GM19324 (cell line): ENCODE data around the gene FIGLA.
"Not testable (repeated sequence)": the region's sequence is repeated elsewhere in the genome, so short reads cannot be mapped to it uniquely, and the experiment has no call there.

Experiments used
- ATAC-seq: cut with Tn5 transposase; IDR thresholded peaks from one replicate; pipeline ENCODE4 v1.9.1; 2021; ENCODE audit warnings: mild to moderate bottlenecking, moderate library complexity; ENCODE audit not compliant: unreplicated experiment, low FRiP score

FIGLA gene

GRCh38 chr2:70808983-70809958 is 18.8 kb upstream of the FIGLA start:
- no peak for ATAC-seq

DNA sequence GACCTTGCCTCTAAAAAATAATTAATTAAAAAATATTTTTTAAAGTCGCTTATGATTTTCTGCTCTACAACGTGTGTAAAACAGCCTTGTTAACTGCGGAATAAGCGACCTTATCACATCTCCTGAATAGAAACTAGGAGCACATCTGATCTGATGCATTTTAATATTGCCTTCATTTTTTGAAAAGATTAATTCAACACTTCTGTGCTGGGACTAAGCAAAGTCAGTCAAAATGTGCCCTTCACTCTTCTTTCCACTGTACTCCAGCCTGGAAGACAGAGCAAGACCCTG is 17.3 kb upstream of the FIGLA start:
- ATAC-seq = no peak

GRCh38 chr2:70807102-70807827 is 16.8 kb upstream of the FIGLA start:
- ATAC-seq = no peak

DNA sequence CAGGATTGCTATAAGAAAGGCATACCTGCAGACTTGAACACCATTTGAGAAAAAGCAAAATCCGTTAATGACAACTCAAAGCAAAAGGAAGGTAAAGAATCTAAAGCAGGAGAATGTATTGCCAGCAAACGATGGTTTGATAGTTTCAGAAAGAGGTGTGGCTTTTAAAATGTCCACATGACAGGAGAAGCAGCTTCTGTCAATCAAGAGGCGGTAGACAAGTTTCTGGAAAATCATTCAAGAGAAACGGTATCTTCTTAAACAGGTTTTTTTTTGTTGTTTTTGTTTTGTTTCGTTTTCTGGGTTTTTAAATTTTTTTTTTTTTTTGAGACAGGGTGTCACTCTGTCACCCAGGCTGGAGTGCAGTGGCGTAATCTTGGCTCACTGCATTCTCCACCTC is 16.2 kb upstream of the FIGLA start:
- no peak for ATAC-seq

- ATAC-seq = no peak
These were observed 15.6 kb upstream of the FIGLA start for GRCh38 chr2:70806013-70806412.

DNA sequence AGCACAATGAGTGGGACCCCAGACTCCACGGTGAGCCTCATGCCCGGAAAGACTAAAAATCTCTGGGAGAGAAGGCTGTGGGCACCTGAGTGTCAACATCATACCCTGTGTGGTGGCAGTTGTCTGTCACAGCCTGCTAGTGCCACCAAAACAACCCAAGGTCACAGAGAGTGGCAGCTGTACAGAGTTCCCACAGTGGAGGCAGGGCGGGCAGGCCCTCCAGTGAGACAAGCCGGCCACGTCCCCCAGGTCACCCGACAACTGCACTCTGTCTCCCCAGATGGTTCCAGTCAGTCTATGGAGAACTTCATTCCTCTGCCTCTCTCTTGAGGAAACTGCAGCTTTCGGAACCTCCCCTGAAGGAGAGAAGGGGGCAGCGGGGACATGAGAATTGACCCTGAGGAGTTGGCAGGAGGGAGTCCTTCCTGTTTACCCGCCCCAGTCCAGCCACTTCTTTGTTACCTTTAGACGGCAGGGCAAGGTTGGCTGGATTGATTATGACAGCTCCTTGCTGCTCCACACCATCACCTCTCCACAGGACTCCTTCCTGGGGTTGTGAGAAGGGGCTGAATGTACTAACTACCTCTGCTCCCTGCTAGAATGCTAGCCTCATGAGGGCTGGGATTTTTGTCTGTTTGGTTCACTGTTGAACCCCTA is 11.3 kb upstream of the FIGLA start:
- no peak for ATAC-seq

GRCh38 chr2:70799706-70800105 is 9.3 kb upstream of the FIGLA start:
- ATAC-seq = no peak

- ATAC-seq = not testable (repeated sequence)
These were observed 7.6 kb upstream of the FIGLA start for GRCh38 chr2:70797996-70798395.

DNA sequence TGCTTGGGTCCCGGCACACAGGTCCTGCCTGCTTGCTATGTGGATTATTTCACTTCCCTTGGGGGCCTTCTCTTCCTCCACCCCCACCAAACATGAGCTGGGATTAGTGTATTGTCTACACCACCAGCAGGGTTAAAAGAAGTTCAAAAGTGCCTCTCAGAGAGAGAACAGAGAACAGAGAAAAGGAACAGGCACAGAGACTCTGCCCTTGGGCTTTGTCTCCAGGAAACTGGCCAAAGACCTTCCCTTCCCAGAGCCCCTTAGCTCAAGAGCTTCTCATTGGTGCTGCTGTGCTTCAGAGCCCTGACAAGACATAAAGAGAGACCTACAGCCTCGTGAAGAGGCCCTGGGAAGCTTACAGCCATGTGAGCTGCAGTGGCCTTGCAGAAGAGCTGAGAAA is 7.1 kb upstream of the FIGLA start:
- ATAC-seq = no peak

DNA sequence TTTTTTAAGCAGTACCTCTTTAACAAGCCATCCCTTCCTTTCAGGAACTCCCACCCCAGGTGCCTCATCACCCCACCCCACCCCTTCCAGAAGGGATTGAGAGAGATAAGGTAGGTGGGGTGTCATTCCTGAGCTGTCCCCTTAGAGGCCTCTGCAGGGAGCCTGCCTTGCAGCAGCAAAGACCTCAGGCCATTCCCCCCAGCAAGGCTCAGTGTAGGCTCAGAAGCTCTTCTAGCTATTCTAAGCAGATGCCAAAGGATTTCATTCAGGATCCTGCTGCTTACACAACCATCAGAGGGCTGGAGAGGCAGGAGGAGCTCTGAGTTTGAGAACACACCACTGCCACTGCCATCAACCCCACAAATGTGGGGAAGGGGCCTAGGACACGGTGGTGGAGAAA is 5.8 kb upstream of the FIGLA start:
- no peak for ATAC-seq

DNA sequence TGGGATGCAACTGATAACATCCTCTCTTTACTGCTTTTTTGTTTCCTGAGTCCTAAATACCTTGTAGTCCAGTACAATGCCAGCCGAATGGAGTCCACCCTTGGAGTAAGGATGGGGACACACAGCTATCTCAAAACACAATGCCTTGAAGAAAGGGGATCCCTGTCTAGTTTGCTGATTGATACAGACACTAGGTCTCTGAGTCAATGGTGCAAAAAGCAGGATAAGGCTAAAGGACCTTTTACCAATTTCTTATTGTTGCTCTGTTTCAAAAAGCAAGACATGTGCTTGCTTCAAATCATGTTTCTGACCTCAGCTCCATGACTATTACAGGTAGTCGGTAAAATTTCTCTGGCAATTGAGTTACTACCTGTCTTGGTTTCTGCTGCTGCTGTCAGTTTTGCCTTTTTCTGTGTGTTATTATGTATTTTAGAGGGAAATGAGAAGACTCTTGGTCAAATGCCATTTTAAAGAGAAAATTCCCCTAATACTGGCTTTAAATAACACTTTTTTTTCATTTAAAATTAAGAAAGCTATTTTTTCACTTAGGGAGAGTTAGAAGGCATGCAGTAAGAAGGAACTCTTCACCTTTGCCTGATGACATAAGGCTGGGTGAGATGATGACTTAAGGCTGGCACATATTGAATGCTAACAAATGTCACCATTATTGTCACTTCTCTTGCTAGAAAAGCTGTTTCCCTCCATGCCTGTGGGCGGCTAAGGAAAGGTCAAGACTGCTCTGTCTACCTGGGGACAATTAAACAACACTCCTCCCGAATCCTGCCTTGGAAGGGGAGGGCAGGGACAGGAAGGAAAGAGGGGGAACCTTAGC is 4.9 kb upstream of the FIGLA start:
- no peak for ATAC-seq

DNA sequence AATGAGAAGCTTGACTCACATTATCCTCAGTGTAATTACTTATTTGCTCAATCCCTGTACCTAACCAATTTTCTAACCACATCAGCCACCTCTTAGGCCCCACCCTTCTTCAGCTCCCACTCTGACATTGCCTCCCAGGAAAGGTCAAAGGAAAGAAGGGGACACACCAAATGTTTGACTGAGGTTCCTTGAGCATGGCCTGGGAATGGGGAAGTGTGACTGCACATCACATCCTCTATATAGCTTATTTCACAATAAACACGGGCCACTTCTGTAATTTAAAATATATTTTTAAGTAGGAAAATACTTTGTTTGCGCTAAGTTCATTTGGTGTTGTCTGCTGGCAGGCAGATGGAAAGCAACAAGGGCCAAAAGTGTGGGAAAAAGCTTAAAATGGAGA is 3.0 kb upstream of the FIGLA start:
- no peak for ATAC-seq

GRCh38 chr2:70789304-70790135 is 923 bp downstream of the FIGLA start:
- ATAC-seq = no peak

GRCh38 chr2:70785137-70785911 is 5.1 kb downstream of the FIGLA start:
- ATAC-seq = no peak

DNA sequence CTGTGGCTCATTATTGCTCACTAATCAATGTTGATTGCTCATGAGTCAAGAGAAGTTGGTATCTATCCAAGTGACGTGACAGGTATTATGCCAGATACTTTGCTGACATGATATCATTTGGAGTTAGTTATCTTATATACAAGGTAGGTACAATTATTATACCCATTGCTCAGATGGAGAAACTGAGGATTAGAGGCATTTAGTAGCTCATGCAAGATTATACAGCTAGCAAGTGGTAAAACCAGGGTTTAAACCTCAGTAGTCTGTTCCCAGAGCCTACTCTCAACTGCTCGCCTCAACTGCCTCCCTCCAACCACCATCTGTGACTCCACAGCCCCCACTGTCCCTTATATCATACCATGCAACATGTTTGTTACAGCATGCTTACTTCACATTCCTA is 6.1 kb downstream of the FIGLA start:
- ATAC-seq = no peak

DNA sequence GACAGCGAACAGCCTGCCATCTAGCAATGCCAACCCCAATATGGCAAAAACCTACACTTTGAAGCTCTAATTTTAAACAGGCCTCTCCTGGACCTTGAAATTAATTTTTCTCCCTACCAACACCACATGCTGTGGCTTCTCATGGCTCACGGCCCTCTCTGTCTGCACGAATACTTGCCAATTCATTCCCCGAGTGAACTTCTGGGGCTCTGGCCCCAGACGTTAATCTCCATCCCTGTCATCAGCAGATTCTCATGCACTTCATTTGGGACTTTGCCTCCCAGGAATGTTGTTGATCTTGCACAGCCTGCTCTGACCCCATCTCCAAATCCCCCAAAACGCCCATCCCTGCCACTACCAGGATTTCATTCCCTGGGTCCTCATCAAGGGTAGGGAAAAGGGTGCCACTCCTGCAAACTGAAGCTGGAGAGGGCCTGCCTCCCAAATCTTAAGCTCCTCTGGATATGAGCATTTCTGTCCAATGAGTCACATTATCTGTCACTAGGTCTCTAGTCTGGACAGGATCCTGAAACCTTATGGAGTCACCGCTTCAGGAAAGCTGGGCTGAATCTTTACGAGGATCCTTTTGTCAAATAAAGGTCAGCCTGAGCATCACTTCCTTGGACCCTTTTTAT is 10.4 kb downstream of the FIGLA start:
- ATAC-seq = no peak

- no peak for ATAC-seq
These were observed 11.0 kb downstream of the FIGLA start for GRCh38 chr2:70779491-70779890.

DNA sequence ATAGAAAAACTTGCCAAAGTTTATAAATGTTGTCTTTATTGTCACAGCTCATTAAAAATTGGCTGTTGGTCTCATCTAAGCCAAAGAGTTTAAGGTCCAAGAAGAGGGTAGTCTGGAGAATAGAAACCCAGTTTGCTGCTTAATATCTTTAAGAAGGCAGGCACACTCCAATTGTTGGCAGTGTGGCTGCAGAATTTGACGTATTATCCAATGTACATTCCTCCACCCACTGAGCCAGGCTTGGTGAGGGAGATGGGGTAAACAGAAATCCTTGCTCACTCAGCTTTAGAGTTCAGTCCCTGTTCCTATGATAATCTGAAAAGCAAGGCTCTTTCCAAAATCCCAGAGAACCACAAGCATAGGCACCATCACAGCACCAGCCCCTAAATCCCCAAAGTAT is 11.8 kb downstream of the FIGLA start:
- no peak for ATAC-seq
